NCI-H748 (cell line): ENCODE results near the gene SMAD3.

Experiments used
- DNase-seq: peaks from one replicate; lab custom pipeline; 2025; ENCODE audit not compliant: unreplicated experiment; lab: John Stamatoyannopoulos, UW

SMAD3 gene

GRCh38 chr15:67176195-67176971 is 111.0 kb downstream of the SMAD3 start:
- DNase-seq: no peak

- no peak for DNase-seq
These were observed 112.3 kb downstream of the SMAD3 start for GRCh38 chr15:67177752-67178151.

- no peak for DNase-seq
These were observed 113.3 kb downstream of the SMAD3 start for GRCh38 chr15:67178569-67179210.

GRCh38 chr15:67179411-67179995 is 114.1 kb downstream of the SMAD3 start:
- no peak for DNase-seq

- DNase-seq: no peak
These were observed 114.6 kb downstream of the SMAD3 start for GRCh38 chr15:67180035-67180434.

- DNase-seq: no peak
These were observed 115.3 kb downstream of the SMAD3 start for GRCh38 chr15:67180514-67181191.

GRCh38 chr15:67181221-67181639 is 115.8 kb downstream of the SMAD3 start:
- DNase-seq: no peak

- no peak for DNase-seq
These were observed 118.2 kb downstream of the SMAD3 start for GRCh38 chr15:67183443-67184169.

- DNase-seq: no peak
These were observed 119.0 kb downstream of the SMAD3 start for GRCh38 chr15:67184208-67184925.

- DNase-seq: no peak
These were observed 119.6 kb downstream of the SMAD3 start for GRCh38 chr15:67185051-67185450.

GRCh38 chr15:67185621-67186225 is 120.3 kb downstream of the SMAD3 start:
- DNase-seq: no peak

GRCh38 chr15:67186226-67186649 is 120.8 kb downstream of the SMAD3 start:
- no peak for DNase-seq

GRCh38 chr15:67186688-67187087 is 121.3 kb downstream of the SMAD3 start:
- no peak for DNase-seq

GRCh38 chr15:67187351-67187854 is 122.0 kb downstream of the SMAD3 start:
- no peak for DNase-seq

- DNase-seq: no peak
These were observed 123.3 kb downstream of the SMAD3 start for GRCh38 chr15:67188551-67189218.

GRCh38 chr15:67189326-67190051 is 124.1 kb downstream of the SMAD3 start:
- no peak for DNase-seq

GRCh38 chr15:67190326-67190725 is 124.9 kb downstream of the SMAD3 start:
- DNase-seq: no peak

- DNase-seq: no peak
These were observed 125.4 kb downstream of the SMAD3 start for GRCh38 chr15:67190813-67191212.
